ENCODE data around the gene CRCP.
"Not testable (repeated sequence)": the region's sequence is repeated elsewhere in the genome, so short reads cannot be mapped to it uniquely, and the experiment has no call there.

- not testable (repeated sequence) for TF ChIP-seq CTCF, POLR2AphosphoS5, POLR2A, EP300 (IDR thresholded peaks at IDR 0.05)
Observed at GRCh38 chr7:66175006-66175405, 60.4 kb downstream of the CRCP start.

All from stomach (tissue), 4 donors.